H9 (cell line): ENCODE results near the gene UPK3B. TPM values are rescaled to one million over a fixed set of nuclear protein-coding genes. Genes with fewer than 3 reads are reported as not detected.

ENCODE experiments used
- DNase-seq: peaks from one replicate; pipeline ENCODE4 v3.0.0-alpha.2; 2017
- H2AFZ ChIP-seq: one replicate; pipeline ENCODE4 v1.6.1; 2013; ENCODE audit warnings: mild to moderate bottlenecking, low read length, control low read depth, moderate library complexity
- H2AK5ac ChIP-seq: 2 replicates; pipeline ENCODE4 v1.6.1; 2013; ENCODE audit warnings: low read length, control low read depth, mixed read lengths; ENCODE audit not compliant: insufficient read length
- H2BK120ac ChIP-seq: one replicate; pipeline ENCODE4 v1.6.1; 2013; ENCODE audit warnings: low read depth, mild to moderate bottlenecking, low read length, control low read depth, inconsistent platforms; ENCODE audit not compliant: poor library complexity, severe bottlenecking
- H2BK12ac ChIP-seq: 2 replicates; pipeline ENCODE4 v1.6.1; 2013; ENCODE audit warnings: low read length, control low read depth, mixed read lengths, low read depth; ENCODE audit not compliant: insufficient read length
- H2BK15ac ChIP-seq: 2 replicates; pipeline ENCODE4 v1.6.1; 2013; ENCODE audit warnings: low read depth, low read length, control low read depth
- H2BK20ac ChIP-seq: one replicate; pipeline ENCODE4 v1.6.1; 2013; ENCODE audit warnings: low read depth, mild to moderate bottlenecking, low read length, control low read depth, inconsistent platforms; ENCODE audit not compliant: poor library complexity, severe bottlenecking
- H2BK5ac ChIP-seq: 2 replicates; pipeline ENCODE4 v1.6.1; 2013; ENCODE audit warnings: low read length, control low read depth, mixed read lengths; ENCODE audit not compliant: insufficient read length
- H3K14ac ChIP-seq: 2 replicates; pipeline ENCODE4 v1.6.1; 2013; ENCODE audit warnings: low read length, control low read depth; ENCODE audit not compliant: insufficient read depth
- H3K18ac ChIP-seq: 2 replicates; pipeline ENCODE4 v1.6.1; 2013; ENCODE audit warnings: low read depth, mild to moderate bottlenecking, mixed read lengths, low read length, control low read depth; ENCODE audit not compliant: insufficient read length
- H3K23ac ChIP-seq: 2 replicates; pipeline ENCODE4 v1.6.1; 2013; ENCODE audit warnings: low read length, control low read depth, mixed read lengths, low read depth; ENCODE audit not compliant: insufficient read length
- H3K23me2 ChIP-seq: 2 replicates; pipeline ENCODE4 v1.6.1; 2013; ENCODE audit warnings: low read depth, mild to moderate bottlenecking, mixed read lengths, low read length, control low read depth; ENCODE audit not compliant: insufficient read length, poor library complexity, severe bottlenecking
- H3K27ac ChIP-seq: 2 replicates; pipeline ENCODE4 v1.5.1; 2013; ENCODE audit warnings: low read length, control low read depth, mixed read lengths, low read depth; ENCODE audit not compliant: insufficient read length
- H3K27me3 ChIP-seq: 2 replicates; pipeline ENCODE4 v1.6.1; 2013; ENCODE audit warnings: low read length, control low read depth, inconsistent platforms; ENCODE audit not compliant: insufficient read depth
- H3K4ac ChIP-seq: 2 replicates; pipeline ENCODE4 v1.6.1; 2013; ENCODE audit warnings: low read depth, mild to moderate bottlenecking, control low read depth, inconsistent platforms, low read length, moderate library complexity
- H3K4me1 ChIP-seq: 2 replicates; pipeline ENCODE4 v1.6.1; 2013; ENCODE audit warnings: low read length, control low read depth, inconsistent platforms; ENCODE audit not compliant: insufficient read depth
- H3K4me2 ChIP-seq: 2 replicates; pipeline ENCODE4 v1.6.1; 2013; ENCODE audit warnings: low read length, control low read depth, mixed read lengths; ENCODE audit not compliant: insufficient read length, insufficient read depth
- H3K56ac ChIP-seq: 2 replicates; pipeline ENCODE4 v1.6.1; 2013; ENCODE audit warnings: low read depth, mild to moderate bottlenecking, mixed read lengths, low read length, control low read depth; ENCODE audit not compliant: insufficient read length
- H3K79me1 ChIP-seq: 2 replicates; pipeline ENCODE4 v1.6.1; 2013; ENCODE audit warnings: low read depth, mild to moderate bottlenecking, moderate library complexity, low read length, control low read depth, inconsistent platforms; ENCODE audit not compliant: insufficient read depth, poor library complexity, severe bottlenecking
- H3K79me2 ChIP-seq: 2 replicates; pipeline ENCODE4 v1.6.1; 2013; ENCODE audit warnings: low read length, control low read depth, inconsistent platforms; ENCODE audit not compliant: insufficient read depth
- H3K9ac ChIP-seq: 2 replicates; pipeline ENCODE4 v1.6.1; 2013; ENCODE audit warnings: low read length, control low read depth, mixed read lengths; ENCODE audit not compliant: insufficient read length; ENCODE audit errors: extremely low read depth
- H3K9me3 ChIP-seq: one replicate; pipeline ENCODE4 v1.6.1; 2013; ENCODE audit warnings: low read depth, low read length, inconsistent platforms; ENCODE audit not compliant: control insufficient read depth
- H3T11ph ChIP-seq: one replicate; pipeline ENCODE4 v1.6.1; 2013; ENCODE audit warnings: mild to moderate bottlenecking, low read length, control low read depth, inconsistent platforms
- H4K20me1 ChIP-seq: one replicate; pipeline ENCODE4 v1.6.1; 2013; ENCODE audit not compliant: control insufficient read depth, insufficient read length, insufficient read depth
- H4K5ac ChIP-seq: 2 replicates; pipeline ENCODE4 v1.6.1; 2013; ENCODE audit warnings: low read depth, mild to moderate bottlenecking, mixed read lengths, low read length, control low read depth; ENCODE audit not compliant: insufficient read length
- H4K8ac ChIP-seq: replicated peaks from 2 replicates; pipeline ENCODE4 v1.6.1; 2013; ENCODE audit warnings: low read length, control low read depth, mixed read lengths, low read depth; ENCODE audit not compliant: insufficient read length
- H4K91ac ChIP-seq: 2 replicates; pipeline ENCODE4 v1.6.1; 2013; ENCODE audit warnings: low read depth, mild to moderate bottlenecking, moderate library complexity, mixed read lengths, low read length, control low read depth; ENCODE audit not compliant: insufficient read length
- H3K27ac Mint-ChIP-seq, 3 experiments: 2 replicates in 2 of 3; 3 replicates in 1 of 3; pipeline ENCODE4 v1.8.0; 2020 to 2021; ENCODE audit warnings: mixed read lengths in 3 of 3, mild to moderate bottlenecking in 1 of 3, moderate library complexity in 1 of 3
- H3K27me3 Mint-ChIP-seq: 2 replicates; pipeline ENCODE4 v1.8.0; 2021; ENCODE audit warnings: low read depth, mild to moderate bottlenecking, moderate library complexity, mixed read lengths
- H3K36me3 Mint-ChIP-seq, 3 experiments: 2 replicates in 2 of 3; 3 replicates in 1 of 3; pipeline ENCODE4 v1.8.0; 2020 to 2021; ENCODE audit warnings: low read depth in 3 of 3, mixed read lengths in 3 of 3; ENCODE audit not compliant: insufficient read depth in 1 of 3
- H3K4me1 Mint-ChIP-seq, 2 experiments: 2 replicates each; pipeline ENCODE4 v1.8.0; 2020; ENCODE audit warnings: mixed read lengths in 2 of 2
- H3K4me3 Mint-ChIP-seq, 2 experiments: 2 replicates in 1 of 2; 3 replicates in 1 of 2; pipeline ENCODE4 v1.8.0; 2020 to 2021; ENCODE audit warnings: mild to moderate bottlenecking in 2 of 2, mixed read lengths in 2 of 2, moderate library complexity in 1 of 2
- H3K9me3 Mint-ChIP-seq, 2 experiments: 2 replicates in 1 of 2; 3 replicates in 1 of 2; pipeline ENCODE4 v1.8.0; 2020; ENCODE audit warnings: mild to moderate bottlenecking in 2 of 2, mixed read lengths in 2 of 2, moderate library complexity in 1 of 2
- WGBS: extraction: QIAGEN DNeasy Blood & Tissue Kit; methylation state at CpG from one replicate; pipeline ENCODE4 v1.1.7; 2013; ENCODE audit warnings: missing lambda C conversion rate, low lambda C conversion rate, mixed read lengths; ENCODE audit not compliant: insufficient read length; ENCODE audit errors: extremely low coverage; 5-methylcytosine and 5-hydroxymethylcytosine counted together
- total RNA-seq: library from RNA; stranded (reverse); gene quantifications from 2 replicates; pipeline ENCODE4 v1.2.1, GENCODE V29; 2021
- TF ChIP-seq, protein P1 (sequence below): fragments of 200-600 bp; sonication (generic); conservative IDR thresholded peaks from 3 replicates; pipeline ENCODE4 v1.8.0; 2021; ENCODE audit warnings: antibody characterized with exemption, mild to moderate bottlenecking

The UPK3B gene
- total RNA-seq, 1 experiment from 2014 or later: 3.5 TPM

DNA sequence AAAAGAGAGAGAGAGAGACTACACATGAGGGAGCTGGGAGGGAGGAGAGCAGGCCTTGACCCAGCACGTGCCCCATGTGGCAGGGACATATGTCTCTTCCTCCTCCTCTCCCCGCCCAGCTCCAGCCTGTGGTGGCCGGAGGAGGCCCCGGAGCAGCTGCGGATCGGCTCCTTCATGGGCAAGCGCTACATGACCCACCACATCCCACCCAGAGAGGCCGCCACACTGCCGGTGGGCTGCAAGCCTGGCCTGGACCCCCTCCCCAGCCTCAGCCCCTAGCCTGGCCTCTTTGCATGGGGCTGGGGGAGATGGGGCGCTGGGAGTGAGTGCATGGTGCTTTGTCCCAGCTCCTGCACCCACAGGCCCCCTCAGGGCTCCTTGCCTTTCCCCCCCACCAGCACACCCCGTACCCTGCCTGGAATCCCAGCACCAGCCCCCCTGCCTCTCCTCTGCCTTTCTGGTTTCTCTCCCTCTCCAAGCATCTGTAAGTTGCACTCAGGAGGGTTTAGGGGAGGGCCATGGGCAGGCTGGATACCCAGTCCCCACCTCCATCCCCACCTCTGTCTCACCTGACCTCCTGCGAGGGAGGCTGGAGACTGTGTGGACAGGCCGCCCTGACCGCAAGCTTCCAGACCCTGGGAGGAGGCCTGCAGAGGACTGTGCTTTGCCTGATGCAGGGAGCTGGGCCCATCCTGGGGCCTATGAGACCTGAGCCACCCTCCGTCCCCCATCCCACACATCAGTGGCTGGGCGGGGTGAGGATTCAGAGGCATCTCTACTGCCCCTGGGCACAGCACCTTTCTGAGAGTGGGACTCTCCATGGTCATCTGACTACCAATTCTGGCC, 4.8 kb downstream of the UPK3B start:
- H3K56ac ChIP-seq: no peak overlapping the region
- no peak overlapping the region for H2BK20ac ChIP-seq
- H3K23me2 ChIP-seq: no peaks in the 10 kb centered on the region
- H3K27me3 ChIP-seq: no peaks in the 10 kb centered on the region
- Mint-ChIP-seq H3K27me3 (no peaks in the 10 kb centered on the region), H3K36me3 (no peaks in the 10 kb centered on the region), H3K27ac (no peak overlapping the region; a peak in 1 of 7 replicates), H3K9me3 (no peaks in the 10 kb centered on the region), H3K4me3 (no peak overlapping the region), H3K4me1 (0 out of 4 replicates have a peak, but pooled peaks cover 0 to 3% of the 10 kb centered on the region in 2 experiments)
- no peak overlapping the region for H2BK15ac ChIP-seq
- no peak overlapping the region for H2AK5ac ChIP-seq
- no peak overlapping the region for H2BK12ac ChIP-seq
- no CpG with 5 or more reads among the region's 16 CpGs for WGBS
- no peak overlapping the region for H4K5ac ChIP-seq
- H2BK5ac ChIP-seq: no peak overlapping the region
- H4K20me1 ChIP-seq: no peaks in the 10 kb centered on the region
- H2AFZ ChIP-seq: no peak overlapping the region
- H2BK120ac ChIP-seq: no peak overlapping the region
- no peak overlapping the region for H3K4me2 ChIP-seq
- no peak overlapping the region for H3K27ac ChIP-seq
- H3K79me2 ChIP-seq: no peaks in the 10 kb centered on the region
- no peak overlapping the region for H4K8ac ChIP-seq
- no peak overlapping the region for H3K4ac ChIP-seq
- H3K23ac ChIP-seq: no peak overlapping the region
- peak; percentile 20 for DNase-seq
- H3K4me1 ChIP-seq: no peaks in the 10 kb centered on the region; the same call in 1 of the 2 replicates
- no peaks in the 10 kb centered on the region for H3K79me1 ChIP-seq
- no peak overlapping the region for H4K91ac ChIP-seq
- H3K18ac ChIP-seq: no peak overlapping the region
- H3K14ac ChIP-seq: no peak overlapping the region
- H3K9me3 ChIP-seq: no peaks in the 10 kb centered on the region
- no peak overlapping the region for H3T11ph ChIP-seq
- H3K9ac ChIP-seq: no peak overlapping the region
- TF ChIP-seq, protein P1, sequence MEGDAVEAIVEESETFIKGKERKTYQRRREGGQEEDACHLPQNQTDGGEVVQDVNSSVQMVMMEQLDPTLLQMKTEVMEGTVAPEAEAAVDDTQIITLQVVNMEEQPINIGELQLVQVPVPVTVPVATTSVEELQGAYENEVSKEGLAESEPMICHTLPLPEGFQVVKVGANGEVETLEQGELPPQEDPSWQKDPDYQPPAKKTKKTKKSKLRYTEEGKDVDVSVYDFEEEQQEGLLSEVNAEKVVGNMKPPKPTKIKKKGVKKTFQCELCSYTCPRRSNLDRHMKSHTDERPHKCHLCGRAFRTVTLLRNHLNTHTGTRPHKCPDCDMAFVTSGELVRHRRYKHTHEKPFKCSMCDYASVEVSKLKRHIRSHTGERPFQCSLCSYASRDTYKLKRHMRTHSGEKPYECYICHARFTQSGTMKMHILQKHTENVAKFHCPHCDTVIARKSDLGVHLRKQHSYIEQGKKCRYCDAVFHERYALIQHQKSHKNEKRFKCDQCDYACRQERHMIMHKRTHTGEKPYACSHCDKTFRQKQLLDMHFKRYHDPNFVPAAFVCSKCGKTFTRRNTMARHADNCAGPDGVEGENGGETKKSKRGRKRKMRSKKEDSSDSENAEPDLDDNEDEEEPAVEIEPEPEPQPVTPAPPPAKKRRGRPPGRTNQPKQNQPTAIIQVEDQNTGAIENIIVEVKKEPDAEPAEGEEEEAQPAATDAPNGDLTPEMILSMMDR: no peak
